Thyroid gland (tissue), 4 donors: ENCODE data around the gene SLC50A1.

Experiments
- CTCF ChIP-seq, 6 experiments: fragments of 200-600 bp in 3 of 6; fragments of 450-650 bp in 3 of 6; sonication (generic) in 3 of 6; IDR thresholded peaks; one replicate each; pipeline ENCODE4 v1.5.1; 2016 to 2019; ENCODE audit warnings: antibody characterized with exemption in 6 of 6, mild to moderate bottlenecking in 2 of 6, inconsistent platforms in 1 of 6, moderate library complexity in 1 of 6
- POLR2A ChIP-seq, 2 donors: fragments of 450-650 bp; IDR thresholded peaks; one replicate each; pipeline ENCODE4 v1.6.1; 2017; ENCODE audit warnings: antibody characterized with exemption in 2 of 2, mild to moderate bottlenecking in 2 of 2, moderate library complexity in 1 of 2

GRCh38 chr1:155108296-155108695 lies 27.4 kb upstream of the SLC50A1 start:
- TF ChIP-seq CTCF (IDR thresholded peaks at IDR 0.05) (no peak), POLR2A (IDR thresholded peaks at IDR 0.05) (no peak)
